DMS153 treated with DMSO at 0.1 percent for 48 hours (cell line): Measurements from ENCODE around the gene YKT6.
"Not testable (repeated sequence)": the region's sequence is repeated elsewhere in the genome, so short reads cannot be mapped to it uniquely, and the experiment has no call there.

ENCODE experiments used
- DNase-seq: peaks from one replicate; lab custom pipeline; 2025; ENCODE audit not compliant: unreplicated experiment; lab: John Stamatoyannopoulos, UW

YKT6 gene

GRCh38 chr7:44193011-44193802 is 7.6 kb upstream of the YKT6 start:
- no peak for DNase-seq

DNA sequence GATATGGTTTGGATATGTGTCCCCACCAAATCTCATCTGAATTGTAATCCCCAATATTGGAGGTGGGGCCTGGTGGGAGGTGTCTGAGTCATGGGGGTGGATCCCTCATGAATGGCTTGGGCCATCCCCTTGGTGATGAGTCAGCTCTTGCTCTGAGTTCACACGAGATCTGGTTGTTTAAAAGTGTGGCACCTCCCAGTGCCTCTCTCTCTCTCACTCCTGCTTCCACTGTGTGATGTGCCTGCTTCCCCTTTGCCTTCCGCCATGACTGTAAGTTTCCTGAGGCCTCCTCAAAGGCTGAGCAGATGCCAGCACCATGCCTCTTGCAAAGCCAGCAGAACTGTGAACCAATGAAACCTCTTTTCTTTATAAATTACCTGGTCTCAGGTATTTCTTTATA is 6.7 kb upstream of the YKT6 start:
- no peak for DNase-seq

GRCh38 chr7:44194562-44195145 is 6.1 kb upstream of the YKT6 start:
- no peak for DNase-seq

DNA sequence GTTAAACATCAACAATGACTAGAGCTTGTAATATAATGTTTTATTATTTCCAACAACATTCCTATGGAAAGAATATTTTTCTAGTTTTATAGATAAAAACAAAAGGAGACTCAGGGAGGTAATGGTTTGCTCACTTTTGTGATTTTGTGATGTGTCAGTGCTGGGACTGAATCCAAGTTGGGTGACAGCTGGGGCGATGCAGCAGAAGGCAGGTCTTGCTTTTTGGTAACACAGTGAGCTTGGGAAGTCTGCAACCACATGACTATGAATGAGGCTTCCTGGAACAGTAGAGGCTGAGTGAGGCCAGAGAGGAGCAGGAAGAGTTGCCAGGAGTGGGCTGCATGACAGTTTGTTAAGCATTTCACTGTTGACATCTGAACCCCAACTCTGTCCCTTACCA is 4.9 kb upstream of the YKT6 start:
- no peak for DNase-seq

DNA sequence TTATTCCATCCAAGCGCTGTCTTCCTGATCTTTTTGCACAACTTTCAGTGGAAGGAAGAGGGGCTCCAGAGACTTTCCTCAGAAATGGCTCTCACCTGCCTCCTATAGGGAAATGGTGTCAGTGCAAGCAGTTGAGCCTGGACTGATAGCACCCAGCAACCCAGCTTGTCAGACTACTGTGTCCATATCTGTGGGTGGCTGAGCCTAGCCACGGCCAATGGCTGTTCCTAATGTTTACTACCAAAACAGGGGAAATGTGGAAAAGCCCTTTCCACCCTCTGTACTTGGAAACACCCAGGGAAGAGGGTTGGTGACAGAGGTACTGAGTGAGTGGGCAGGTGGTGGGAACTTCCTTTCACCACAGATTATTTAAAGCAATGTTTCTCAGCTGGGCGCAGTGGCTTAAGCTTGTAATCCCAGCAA is 4.3 kb upstream of the YKT6 start:
- no peak for DNase-seq

DNA sequence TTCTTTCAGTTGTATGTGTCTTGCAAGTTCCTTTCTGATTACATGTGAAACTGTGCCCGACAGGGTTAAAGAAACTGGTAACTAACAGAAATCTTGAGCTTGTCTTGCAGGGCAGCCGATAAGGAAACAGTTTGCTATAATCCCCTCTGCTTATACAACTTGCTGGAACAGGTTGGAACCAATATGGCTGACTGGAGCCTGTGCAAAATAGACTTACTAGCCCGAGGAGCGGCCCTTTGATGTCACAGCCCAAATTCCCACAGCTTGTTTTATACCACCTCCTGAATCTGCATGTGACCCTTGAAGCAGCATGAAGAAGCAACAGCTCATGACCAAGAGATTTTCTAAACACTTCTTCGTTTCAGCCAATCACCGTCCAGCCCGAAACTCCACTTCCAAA is 3.3 kb upstream of the YKT6 start:
- DNase-seq, result no peak

GRCh38 chr7:44200163-44200562 is 615 bp upstream of the YKT6 start:
- not testable (repeated sequence) for DNase-seq

DNA sequence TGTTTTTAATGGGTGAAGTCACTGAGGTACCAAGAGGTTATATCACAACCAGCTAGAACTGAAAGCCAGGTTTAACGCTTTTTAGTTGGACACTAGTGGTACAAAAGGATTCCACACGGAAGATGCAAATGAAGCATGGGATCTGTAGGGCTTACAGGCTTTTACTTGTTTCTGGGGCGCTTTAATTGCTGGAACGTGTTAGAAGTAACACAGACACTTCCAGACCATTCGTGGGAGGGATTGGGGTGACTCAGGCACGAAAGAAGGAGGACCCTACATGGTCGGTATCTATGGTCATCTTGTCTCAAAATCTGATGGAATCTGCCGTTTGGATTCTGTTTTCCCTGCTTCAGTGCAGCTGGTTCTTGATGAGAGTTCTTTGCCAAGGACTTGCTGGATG is 1.0 kb downstream of the YKT6 start:
- DNase-seq, result no peak

DNA sequence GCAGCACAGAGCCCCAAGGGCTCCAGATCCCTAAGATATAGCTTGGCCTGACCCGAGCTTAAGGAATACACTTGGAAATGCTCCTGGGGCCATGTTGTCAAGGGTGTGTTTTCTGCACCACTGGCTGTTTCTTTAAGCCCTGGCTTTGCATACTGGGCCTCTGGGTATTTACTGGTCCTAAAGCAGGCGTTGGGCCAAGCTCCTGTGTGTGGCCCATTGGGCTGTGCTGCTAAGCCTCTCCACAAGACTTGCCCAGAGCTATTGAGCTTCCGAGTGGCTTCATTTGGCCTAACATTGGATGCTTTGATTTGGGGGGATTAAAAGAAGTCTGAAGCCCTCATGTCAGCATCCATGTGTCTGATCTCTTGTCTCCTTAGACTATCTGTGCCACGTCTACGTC is 5.2 kb downstream of the YKT6 start:
- no peak for DNase-seq

DNA sequence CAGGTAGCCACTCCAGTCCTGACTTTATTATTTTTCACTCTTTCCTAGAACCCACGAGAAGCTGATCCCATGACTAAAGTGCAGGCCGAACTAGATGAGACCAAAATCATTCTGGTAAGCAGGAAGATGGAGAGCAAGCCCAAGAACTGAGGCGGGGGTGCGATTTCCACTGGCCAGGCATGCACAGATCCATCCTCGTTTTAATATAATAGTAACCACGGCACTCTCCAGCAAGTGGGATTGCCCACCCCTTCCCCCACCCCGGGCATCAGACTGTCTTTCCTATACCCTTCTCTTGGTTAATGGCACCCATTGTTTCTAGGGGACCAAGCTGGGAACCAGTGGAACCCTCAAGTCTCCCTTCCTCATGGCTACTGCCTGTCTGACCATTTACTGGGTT is 7.3 kb downstream of the YKT6 start:
- DNase-seq, result no peak

DNA sequence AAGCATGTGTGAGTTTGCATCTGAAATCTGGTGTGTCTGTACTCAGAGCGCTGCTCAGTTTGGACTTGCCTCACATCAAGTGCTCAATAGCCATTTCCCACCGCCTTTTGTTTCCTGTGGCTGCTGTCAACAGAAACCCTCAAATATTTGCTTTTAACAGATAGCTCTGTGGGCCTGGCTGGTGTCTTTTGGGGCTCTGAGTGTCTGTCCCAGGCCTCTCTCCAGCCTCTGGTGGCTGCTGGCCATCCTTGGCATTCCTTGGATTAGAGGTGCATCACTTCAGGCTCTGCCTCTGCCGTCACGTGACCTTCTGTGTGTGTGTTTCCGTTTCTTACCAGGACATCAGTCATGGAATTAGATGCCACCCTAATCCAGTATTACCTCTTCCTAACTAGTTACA is 9.3 kb downstream of the YKT6 start:
- DNase-seq, result no peak

DNA sequence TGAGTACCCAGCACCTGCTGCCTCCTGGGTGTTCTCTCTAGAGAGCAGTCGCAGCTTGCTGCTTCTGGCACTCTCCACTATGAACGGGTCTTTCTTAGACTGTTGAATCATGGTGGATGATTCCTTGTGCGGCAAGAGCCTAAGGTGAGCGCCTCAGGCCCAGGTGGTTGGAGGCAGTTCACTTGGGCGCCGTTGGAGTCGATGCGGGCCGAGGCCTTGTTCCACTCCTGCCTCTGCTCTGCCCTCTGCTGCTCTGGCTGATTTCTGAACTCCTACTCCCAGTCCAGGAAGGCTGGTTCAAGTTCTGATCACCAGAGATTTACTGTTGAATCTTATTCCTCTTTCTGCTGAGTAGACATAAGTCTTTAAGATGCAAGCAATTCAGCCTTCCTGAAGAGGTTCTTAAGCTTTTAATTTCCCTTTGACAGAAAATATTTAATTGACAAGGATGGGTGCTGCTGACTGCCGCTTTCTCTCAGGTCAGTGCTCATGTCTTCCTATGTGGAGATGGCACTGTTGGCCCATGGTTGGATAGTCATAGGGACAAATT is 10.4 kb downstream of the YKT6 start:
- no peak for DNase-seq

DNA sequence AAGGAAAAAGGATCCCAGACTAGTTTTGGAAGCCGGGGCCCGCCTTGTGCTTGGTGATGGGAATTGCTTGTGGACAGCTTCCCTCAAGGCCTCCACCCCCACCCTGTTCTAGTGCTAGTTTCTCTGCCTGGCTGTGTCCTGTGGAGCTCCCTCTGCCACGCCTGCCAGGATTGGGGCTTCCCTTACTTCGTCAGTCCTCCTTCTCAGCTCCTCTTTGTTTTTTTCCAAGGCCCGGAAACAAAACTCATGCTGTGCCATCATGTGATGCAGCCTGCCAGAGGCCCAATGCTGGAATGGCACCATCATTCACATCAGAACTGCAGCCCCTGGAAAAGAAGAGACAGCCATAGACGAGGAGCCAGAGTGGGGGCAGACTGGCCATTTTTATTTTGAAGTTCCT is 11.2 kb downstream of the YKT6 start:
- DNase-seq, result no peak

- no peak for DNase-seq
Measured at GRCh38 chr7:44212581-44213184, 11.9 kb downstream of the YKT6 start.

GRCh38 chr7:44213206-44213876 is 12.6 kb downstream of the YKT6 start:
- no peak for DNase-seq

- DNase-seq, result no peak
Measured at GRCh38 chr7:44213877-44214388, 13.2 kb downstream of the YKT6 start.

- no peak for DNase-seq
Measured at GRCh38 chr7:44215531-44215930, 14.8 kb downstream of the YKT6 start.

DNA sequence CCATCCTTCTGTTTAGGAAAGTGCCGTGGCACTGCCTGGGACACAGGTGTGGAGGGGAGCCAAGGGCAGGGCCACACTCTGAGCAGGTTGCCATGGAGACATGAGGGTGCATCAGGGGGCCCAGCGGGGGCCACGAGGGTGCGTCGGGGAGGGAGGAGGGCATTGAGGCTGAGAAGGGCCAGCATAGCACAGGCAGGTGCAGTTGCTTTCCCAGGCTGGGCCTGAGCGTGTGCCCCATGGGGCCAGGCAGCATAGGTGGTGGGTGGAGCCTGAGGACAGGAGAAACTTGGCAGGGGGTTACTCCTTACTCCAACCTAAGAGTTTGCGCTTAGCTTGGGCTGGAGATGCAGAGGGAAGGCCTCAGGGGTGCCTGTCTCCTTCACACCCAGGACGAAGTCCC is 15.2 kb downstream of the YKT6 start:
- no peak for DNase-seq

GRCh38 chr7:44216521-44217222 is 15.9 kb downstream of the YKT6 start:
- DNase-seq, result no peak

- DNase-seq, result no peak
Measured at GRCh38 chr7:44217223-44217714, 16.5 kb downstream of the YKT6 start.
